Measurements from ENCODE around the gene SHC2.

Gene SHC2

GRCh38 chr19:478236-478903 lies 17.5 kb upstream of the SHC2 start:
- Histone ChIP-seq H3K27me3 (ENCODE audit: control insufficient read depth, insufficient read depth, low read length) (no peaks in the 10 kb centered on the region), H3K4me3 (ENCODE audit: low read depth, low read length) (no peak overlapping the region), H3K27ac (ENCODE audit: low read depth, low read length) (no peak overlapping the region), H3K4me1 (ENCODE audit: control insufficient read depth, insufficient read depth, low read length) (no peaks in the 10 kb centered on the region; the same call in 1 of the 2 replicates), H3K36me3 (ENCODE audit: control insufficient read depth, insufficient read depth, low read length) (no peaks in the 10 kb centered on the region), H3K9me3 (ENCODE audit: control insufficient read depth, insufficient read depth, low read length) (no peaks in the 10 kb centered on the region), H3K9ac (ENCODE audit: low read depth, low read length) (no peak overlapping the region)

GRCh38 chr19:475360-475759 lies 14.5 kb upstream of the SHC2 start:
- Histone ChIP-seq H3K9ac (ENCODE audit: low read depth, low read length) (no peak overlapping the region), H3K4me3 (ENCODE audit: low read depth, low read length) (no peak overlapping the region)

GRCh38 chr19:474126-475078 lies 13.6 kb upstream of the SHC2 start:
- Histone ChIP-seq H3K4me1 (ENCODE audit: control insufficient read depth, insufficient read depth, low read length) (no peaks in the 10 kb centered on the region; the same call in 1 of the 2 replicates), H3K9ac (ENCODE audit: low read depth, low read length) (no peak overlapping the region), H3K9me3 (ENCODE audit: control insufficient read depth, insufficient read depth, low read length) (no peaks in the 10 kb centered on the region), H3K27me3 (ENCODE audit: control insufficient read depth, insufficient read depth, low read length) (no peaks in the 10 kb centered on the region), H3K36me3 (ENCODE audit: control insufficient read depth, insufficient read depth, low read length) (no peaks in the 10 kb centered on the region), H3K27ac (ENCODE audit: low read depth, low read length) (no peak overlapping the region), H3K4me3 (ENCODE audit: low read depth, low read length) (no peak overlapping the region)

More at GRCh38 chr19:475360-475759, 14.5 kb upstream of the SHC2 start:
- no peaks in the 10 kb centered on the region; the same call in 1 of the 2 replicates for H3K4me1 ChIP-seq (ENCODE audit: control insufficient read depth, insufficient read depth, low read length)
- H3K27ac ChIP-seq (ENCODE audit: low read depth, low read length), result no peak overlapping the region
- H3K36me3 ChIP-seq (ENCODE audit: control insufficient read depth, insufficient read depth, low read length), result no peaks in the 10 kb centered on the region
- H3K9me3 ChIP-seq (ENCODE audit: control insufficient read depth, insufficient read depth, low read length), result no peaks in the 10 kb centered on the region
- H3K27me3 ChIP-seq (ENCODE audit: control insufficient read depth, insufficient read depth, low read length), result no peaks in the 10 kb centered on the region

- Histone ChIP-seq H3K4me3 (ENCODE audit: low read depth, low read length) (no peak overlapping the region), H3K4me1 (ENCODE audit: control insufficient read depth, insufficient read depth, low read length) (no peaks in the 10 kb centered on the region), H3K9ac (ENCODE audit: low read depth, low read length) (no peak overlapping the region), H3K9me3 (ENCODE audit: control insufficient read depth, insufficient read depth, low read length) (no peaks in the 10 kb centered on the region), H3K27ac (ENCODE audit: low read depth, low read length) (no peak overlapping the region), H3K36me3 (ENCODE audit: control insufficient read depth, insufficient read depth, low read length) (no peaks in the 10 kb centered on the region), H3K27me3 (ENCODE audit: control insufficient read depth, insufficient read depth, low read length) (no peaks in the 10 kb centered on the region)
Observed at GRCh38 chr19:472005-472858, 11.4 kb upstream of the SHC2 start.

- Histone ChIP-seq H3K27me3 (ENCODE audit: control insufficient read depth, insufficient read depth, low read length) (no peaks in the 10 kb centered on the region), H3K36me3 (ENCODE audit: control insufficient read depth, insufficient read depth, low read length) (no peaks in the 10 kb centered on the region), H3K4me3 (ENCODE audit: low read depth, low read length) (no peak overlapping the region), H3K9me3 (ENCODE audit: control insufficient read depth, insufficient read depth, low read length) (no peaks in the 10 kb centered on the region), H3K4me1 (ENCODE audit: control insufficient read depth, insufficient read depth, low read length) (no peaks in the 10 kb centered on the region), H3K9ac (ENCODE audit: low read depth, low read length) (no peak overlapping the region), H3K27ac (ENCODE audit: low read depth, low read length) (no peak overlapping the region)
Observed at GRCh38 chr19:470701-471100, 9.9 kb upstream of the SHC2 start.

- Histone ChIP-seq H3K9ac (ENCODE audit: low read depth, low read length) (no peak overlapping the region), H3K27me3 (ENCODE audit: control insufficient read depth, insufficient read depth, low read length) (no peaks in the 10 kb centered on the region), H3K4me3 (ENCODE audit: low read depth, low read length) (no peak overlapping the region), H3K9me3 (ENCODE audit: control insufficient read depth, insufficient read depth, low read length) (no peaks in the 10 kb centered on the region), H3K36me3 (ENCODE audit: control insufficient read depth, insufficient read depth, low read length) (no peaks in the 10 kb centered on the region), H3K27ac (ENCODE audit: low read depth, low read length) (no peak overlapping the region), H3K4me1 (ENCODE audit: control insufficient read depth, insufficient read depth, low read length) (no peaks in the 10 kb centered on the region)
Observed at GRCh38 chr19:469833-470232, 9.0 kb upstream of the SHC2 start.

- H3K27ac ChIP-seq (ENCODE audit: low read depth, low read length), result no peak overlapping the region
- H3K9me3 ChIP-seq (ENCODE audit: control insufficient read depth, insufficient read depth, low read length), result no peaks in the 10 kb centered on the region
- H3K36me3 ChIP-seq (ENCODE audit: control insufficient read depth, insufficient read depth, low read length), result no peaks in the 10 kb centered on the region
- no peaks in the 10 kb centered on the region for H3K4me1 ChIP-seq (ENCODE audit: control insufficient read depth, insufficient read depth, low read length)
- H3K4me3 ChIP-seq (ENCODE audit: low read depth, low read length), result no peak overlapping the region
- no peaks in the 10 kb centered on the region for H3K27me3 ChIP-seq (ENCODE audit: control insufficient read depth, insufficient read depth, low read length)
- no peak overlapping the region for H3K9ac ChIP-seq (ENCODE audit: low read depth, low read length)
Observed at GRCh38 chr19:468587-469256, 7.9 kb upstream of the SHC2 start.

- Histone ChIP-seq H3K27ac (ENCODE audit: low read depth, low read length) (no peak overlapping the region), H3K36me3 (ENCODE audit: control insufficient read depth, insufficient read depth, low read length) (no peaks in the 10 kb centered on the region), H3K9me3 (ENCODE audit: control insufficient read depth, insufficient read depth, low read length) (no peaks in the 10 kb centered on the region), H3K4me1 (ENCODE audit: control insufficient read depth, insufficient read depth, low read length) (no peaks in the 10 kb centered on the region), H3K4me3 (ENCODE audit: low read depth, low read length) (no peak overlapping the region), H3K9ac (ENCODE audit: low read depth, low read length) (no peak overlapping the region), H3K27me3 (ENCODE audit: control insufficient read depth, insufficient read depth, low read length) (peaks cover 2% of the 10 kb centered on the region)
Observed at GRCh38 chr19:467554-467953, 6.7 kb upstream of the SHC2 start.

GRCh38 chr19:465056-465816 lies 4.4 kb upstream of the SHC2 start:
- no peaks in the 10 kb centered on the region for H3K9me3 ChIP-seq (ENCODE audit: control insufficient read depth, insufficient read depth, low read length)

GRCh38 chr19:464208-464545 lies 3.3 kb upstream of the SHC2 start:
- Histone ChIP-seq H3K9me3 (ENCODE audit: control insufficient read depth, insufficient read depth, low read length) (no peaks in the 10 kb centered on the region), H3K27ac (ENCODE audit: low read depth, low read length) (no peak overlapping the region), H3K9ac (ENCODE audit: low read depth, low read length) (no peak overlapping the region), H3K4me1 (ENCODE audit: control insufficient read depth, insufficient read depth, low read length) (no peaks in the 10 kb centered on the region), H3K36me3 (ENCODE audit: control insufficient read depth, insufficient read depth, low read length) (no peaks in the 10 kb centered on the region), H3K4me3 (ENCODE audit: low read depth, low read length) (no peak overlapping the region), H3K27me3 (ENCODE audit: control insufficient read depth, insufficient read depth, low read length) (peaks cover 13% of the 10 kb centered on the region)

More at GRCh38 chr19:465056-465816, 4.4 kb upstream of the SHC2 start:
- Histone ChIP-seq H3K4me1 (ENCODE audit: control insufficient read depth, insufficient read depth, low read length) (no peaks in the 10 kb centered on the region), H3K4me3 (ENCODE audit: low read depth, low read length) (no peak overlapping the region), H3K27ac (ENCODE audit: low read depth, low read length) (no peak overlapping the region), H3K36me3 (ENCODE audit: control insufficient read depth, insufficient read depth, low read length) (no peaks in the 10 kb centered on the region), H3K27me3 (ENCODE audit: control insufficient read depth, insufficient read depth, low read length) (peaks cover 13% of the 10 kb centered on the region), H3K9ac (ENCODE audit: low read depth, low read length) (no peak overlapping the region)

Measured in HUES48 (cell line).